Measurements from ENCODE around the gene GRIK4.

GRIK4 gene

GRCh38 chr11:120936356-120936755 is 424.8 kb downstream of the GRIK4 start:
- Mint-ChIP-seq H3K4me3 (no peak overlapping the region), H3K27ac (no peak overlapping the region), H3K36me3 (ENCODE audit: low read depth) (no peaks in the 10 kb centered on the region), H3K27me3 (peaks cover 27% of the 10 kb centered on the region), H3K9me3 (no peaks in the 10 kb centered on the region), H3K4me1 (ENCODE audit: low read depth) (no peaks in the 10 kb centered on the region)

DNA sequence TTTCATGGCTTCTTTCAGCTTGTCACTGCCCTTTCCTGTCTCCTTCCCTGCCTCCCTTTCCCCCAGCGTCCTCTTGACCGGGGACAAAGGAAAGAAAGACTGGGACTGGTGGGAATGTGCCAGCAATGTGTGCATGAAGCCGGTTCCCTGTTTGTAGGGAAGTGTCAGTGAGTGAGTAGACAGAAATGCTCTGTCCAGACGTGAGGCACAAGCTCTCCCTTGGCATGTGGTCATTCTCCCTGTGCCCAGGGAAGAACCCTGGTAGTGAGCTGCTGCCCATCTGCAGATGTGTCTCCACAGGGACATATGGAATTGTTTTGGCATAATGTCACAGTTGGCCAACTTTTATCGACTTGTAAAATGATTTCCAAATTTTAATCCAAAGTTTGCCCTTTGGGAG is 426.0 kb downstream of the GRIK4 start:
- no peaks in the 10 kb centered on the region for H3K4me1 Mint-ChIP-seq (ENCODE audit: low read depth)
- no peaks in the 10 kb centered on the region for H3K9me3 Mint-ChIP-seq
- H3K4me3 Mint-ChIP-seq: no peak overlapping the region
- peaks cover 27% of the 10 kb centered on the region for H3K27me3 Mint-ChIP-seq
- no peak overlapping the region for H3K27ac Mint-ChIP-seq
- H3K36me3 Mint-ChIP-seq (ENCODE audit: low read depth): no peaks in the 10 kb centered on the region

GRCh38 chr11:120938260-120938659 is 426.7 kb downstream of the GRIK4 start:
- H3K36me3 Mint-ChIP-seq (ENCODE audit: low read depth): no peaks in the 10 kb centered on the region
- no peaks in the 10 kb centered on the region for H3K9me3 Mint-ChIP-seq
- H3K4me3 Mint-ChIP-seq: no peak overlapping the region
- peaks cover 27% of the 10 kb centered on the region for H3K27me3 Mint-ChIP-seq
- H3K27ac Mint-ChIP-seq: no peak overlapping the region
- H3K4me1 Mint-ChIP-seq (ENCODE audit: low read depth): no peaks in the 10 kb centered on the region

GRCh38 chr11:120940160-120940848 is 428.8 kb downstream of the GRIK4 start:
- Mint-ChIP-seq H3K27me3 (peaks cover 27% of the 10 kb centered on the region), H3K27ac (no peak overlapping the region), H3K9me3 (peaks cover 10% of the 10 kb centered on the region), H3K36me3 (ENCODE audit: low read depth) (peaks cover 4% of the 10 kb centered on the region), H3K4me3 (no peak overlapping the region), H3K4me1 (ENCODE audit: low read depth) (no peaks in the 10 kb centered on the region)

GRCh38 chr11:120941000-120941399 is 429.5 kb downstream of the GRIK4 start:
- peaks cover 10% of the 10 kb centered on the region for H3K9me3 Mint-ChIP-seq
- no peak overlapping the region for H3K4me3 Mint-ChIP-seq
- H3K27me3 Mint-ChIP-seq: peaks cover 25% of the 10 kb centered on the region
- H3K4me1 Mint-ChIP-seq (ENCODE audit: low read depth): no peaks in the 10 kb centered on the region
- no peak overlapping the region for H3K27ac Mint-ChIP-seq
- peaks cover 4% of the 10 kb centered on the region for H3K36me3 Mint-ChIP-seq (ENCODE audit: low read depth)

GRCh38 chr11:120942701-120943100 is 431.2 kb downstream of the GRIK4 start:
- Mint-ChIP-seq H3K9me3 (peaks cover 10% of the 10 kb centered on the region), H3K4me3 (no peak overlapping the region), H3K4me1 (ENCODE audit: low read depth) (no peaks in the 10 kb centered on the region), H3K36me3 (ENCODE audit: low read depth) (peaks cover 4% of the 10 kb centered on the region), H3K27ac (no peak overlapping the region), H3K27me3 (peaks cover 24% of the 10 kb centered on the region)

DNA sequence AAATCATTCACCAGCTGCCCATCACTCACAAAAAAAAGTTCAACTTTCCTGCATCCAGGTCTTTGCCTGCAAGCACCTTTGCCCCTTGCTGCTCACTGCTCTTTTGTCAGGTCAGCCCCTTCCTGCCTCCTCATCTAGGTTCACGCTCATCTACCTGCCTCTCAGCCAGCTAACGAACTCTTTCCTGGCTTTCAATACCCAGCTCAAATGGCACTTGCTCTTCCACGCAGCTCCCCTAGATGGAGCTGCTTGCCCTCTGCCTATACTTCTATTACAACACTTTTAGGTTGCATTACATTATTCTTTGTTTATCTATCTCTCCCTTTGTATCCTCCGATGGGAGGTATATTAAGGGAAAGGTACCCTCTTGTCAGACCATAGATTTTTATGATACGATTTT is 433.5 kb downstream of the GRIK4 start:
- H3K9me3 Mint-ChIP-seq: peaks cover 10% of the 10 kb centered on the region
- peaks cover 4% of the 10 kb centered on the region for H3K36me3 Mint-ChIP-seq (ENCODE audit: low read depth)
- H3K27ac Mint-ChIP-seq: no peak overlapping the region
- H3K4me1 Mint-ChIP-seq (ENCODE audit: low read depth): no peaks in the 10 kb centered on the region
- H3K4me3 Mint-ChIP-seq: no peak overlapping the region
- peaks cover 23% of the 10 kb centered on the region for H3K27me3 Mint-ChIP-seq

GRCh38 chr11:120950880-120951279 is 439.3 kb downstream of the GRIK4 start:
- Mint-ChIP-seq H3K36me3 (ENCODE audit: low read depth) (no peaks in the 10 kb centered on the region), H3K9me3 (no peaks in the 10 kb centered on the region), H3K4me3 (no peak overlapping the region), H3K4me1 (ENCODE audit: low read depth) (peaks cover 7% of the 10 kb centered on the region), H3K27me3 (peaks cover 25% of the 10 kb centered on the region), H3K27ac (no peak overlapping the region)

DNA sequence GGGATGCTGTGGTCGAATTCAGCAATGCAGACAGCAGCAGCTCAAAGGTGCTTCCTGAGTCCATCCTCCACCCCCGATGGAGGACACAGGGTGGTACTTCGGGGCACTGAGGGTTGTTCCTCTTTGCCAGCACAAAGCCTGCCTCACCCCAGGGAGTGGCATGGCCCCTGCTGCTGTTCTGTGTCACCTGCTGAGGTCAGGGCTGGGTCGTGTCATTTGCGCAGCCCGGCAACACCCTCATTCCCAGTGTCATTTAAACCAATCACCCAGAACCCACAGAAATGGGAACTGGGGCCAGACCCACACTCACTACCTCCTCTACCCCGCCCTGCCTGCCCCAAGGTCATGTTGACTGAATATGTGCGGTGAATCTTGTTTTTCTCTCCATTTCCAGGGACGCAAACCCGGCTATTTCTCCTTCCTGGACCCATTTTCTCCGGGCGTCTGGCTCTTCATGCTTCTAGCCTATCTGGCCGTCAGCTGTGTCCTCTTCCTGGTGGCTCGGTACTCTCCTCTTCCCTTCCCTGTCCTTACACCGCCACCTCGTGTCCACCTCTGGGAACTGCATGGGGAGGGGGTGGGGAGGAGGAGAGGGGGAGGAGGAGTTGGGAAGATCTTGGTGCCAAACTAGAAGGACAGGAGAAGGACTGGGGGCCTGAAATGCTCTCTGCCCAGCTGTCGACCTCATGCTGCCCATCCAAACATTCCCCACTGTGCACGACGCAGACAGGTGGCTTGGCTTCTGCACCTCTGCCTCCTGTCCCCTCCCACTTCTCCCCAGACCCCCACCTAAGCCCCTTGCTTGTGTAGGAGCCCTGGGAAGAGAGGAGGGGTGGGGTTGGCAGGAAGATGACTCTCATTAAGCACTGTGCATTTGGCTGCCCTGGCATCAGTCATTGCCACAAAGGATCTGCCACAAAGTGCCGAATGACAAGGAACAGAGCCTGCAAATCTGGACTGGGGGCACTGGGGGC is 441.2 kb downstream of the GRIK4 start:
- Mint-ChIP-seq H3K9me3 (no peaks in the 10 kb centered on the region), H3K36me3 (ENCODE audit: low read depth) (no peaks in the 10 kb centered on the region), H3K4me3 (peak overlapping the region; percentile 32), H3K4me1 (ENCODE audit: low read depth) (peaks cover 19% of the 10 kb centered on the region), H3K27ac (peak overlapping the region; percentile 43), H3K27me3 (peaks cover 20% of the 10 kb centered on the region)

- H3K36me3 Mint-ChIP-seq (ENCODE audit: low read depth): no peaks in the 10 kb centered on the region
- H3K4me3 Mint-ChIP-seq: no peak overlapping the region
- no peaks in the 10 kb centered on the region for H3K9me3 Mint-ChIP-seq
- peaks cover 21% of the 10 kb centered on the region for H3K4me1 Mint-ChIP-seq (ENCODE audit: low read depth)
- H3K27me3 Mint-ChIP-seq: peaks cover 13% of the 10 kb centered on the region
- H3K27ac Mint-ChIP-seq: no peak overlapping the region
These were observed 442.8 kb downstream of the GRIK4 start for GRCh38 chr11:120954381-120954780.

GRCh38 chr11:120956710-120957495 is 445.4 kb downstream of the GRIK4 start:
- no peak overlapping the region for H3K27ac Mint-ChIP-seq
- no peaks in the 10 kb centered on the region for H3K36me3 Mint-ChIP-seq (ENCODE audit: low read depth)
- H3K4me1 Mint-ChIP-seq (ENCODE audit: low read depth): peaks cover 21% of the 10 kb centered on the region
- H3K4me3 Mint-ChIP-seq: no peak overlapping the region
- peaks cover 4% of the 10 kb centered on the region for H3K27me3 Mint-ChIP-seq
- H3K9me3 Mint-ChIP-seq: no peaks in the 10 kb centered on the region

GRCh38 chr11:120958185-120958584 is 446.6 kb downstream of the GRIK4 start:
- H3K27ac Mint-ChIP-seq: no peak overlapping the region
- peaks cover 14% of the 10 kb centered on the region for H3K4me1 Mint-ChIP-seq (ENCODE audit: low read depth)

DNA sequence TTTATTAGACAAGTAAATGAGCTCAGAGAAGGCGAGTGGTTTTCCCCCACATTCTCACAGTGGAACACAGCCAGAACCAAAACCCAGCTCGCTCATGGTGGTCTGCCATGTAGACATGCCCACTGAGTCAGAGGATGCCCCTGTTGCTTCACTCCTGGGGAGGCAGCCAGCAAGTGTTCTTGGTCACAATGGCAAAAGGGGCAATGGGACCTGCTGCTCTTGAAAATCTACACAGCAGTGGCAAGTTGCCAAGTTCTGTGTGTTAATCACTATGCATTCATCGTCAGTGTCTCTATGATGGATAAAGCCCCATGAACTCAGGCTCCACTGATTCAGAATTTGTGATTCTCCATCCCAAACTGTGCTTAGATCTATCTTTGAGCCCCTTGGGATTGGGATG is 447.6 kb downstream of the GRIK4 start:
- Mint-ChIP-seq H3K36me3 (ENCODE audit: low read depth) (no peaks in the 10 kb centered on the region), H3K9me3 (no peaks in the 10 kb centered on the region), H3K27ac (no peak overlapping the region), H3K4me3 (no peak overlapping the region), H3K27me3 (no peaks in the 10 kb centered on the region), H3K4me1 (ENCODE audit: low read depth) (peaks cover 14% of the 10 kb centered on the region)

More at GRCh38 chr11:120958185-120958584, 446.6 kb downstream of the GRIK4 start:
- Mint-ChIP-seq H3K4me3 (no peak overlapping the region), H3K27me3 (no peaks in the 10 kb centered on the region), H3K9me3 (no peaks in the 10 kb centered on the region), H3K36me3 (ENCODE audit: low read depth) (no peaks in the 10 kb centered on the region)

DNA sequence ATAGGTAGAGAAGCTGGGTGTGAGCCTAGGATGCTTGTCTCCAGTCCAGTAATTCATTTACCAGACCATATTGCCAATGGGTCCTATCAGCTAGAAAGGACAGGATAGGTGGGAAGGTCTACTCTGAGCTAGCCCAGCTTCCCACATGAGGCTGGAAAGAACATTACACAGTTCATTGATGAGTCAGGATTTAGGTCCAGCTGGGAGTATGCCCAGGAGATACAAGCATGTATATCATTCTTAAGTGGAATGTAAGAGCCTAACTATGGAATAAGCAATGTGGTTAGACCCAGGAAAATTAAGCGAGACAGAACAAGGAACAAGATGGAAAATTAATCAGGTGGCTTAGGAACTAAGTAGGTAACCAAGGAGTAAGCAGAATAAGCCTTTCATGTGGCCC is 453.3 kb downstream of the GRIK4 start:
- Mint-ChIP-seq H3K36me3 (ENCODE audit: low read depth) (no peaks in the 10 kb centered on the region), H3K4me1 (ENCODE audit: low read depth) (no peaks in the 10 kb centered on the region), H3K4me3 (no peak overlapping the region), H3K27me3 (no peaks in the 10 kb centered on the region), H3K27ac (no peak overlapping the region), H3K9me3 (no peaks in the 10 kb centered on the region)

DNA sequence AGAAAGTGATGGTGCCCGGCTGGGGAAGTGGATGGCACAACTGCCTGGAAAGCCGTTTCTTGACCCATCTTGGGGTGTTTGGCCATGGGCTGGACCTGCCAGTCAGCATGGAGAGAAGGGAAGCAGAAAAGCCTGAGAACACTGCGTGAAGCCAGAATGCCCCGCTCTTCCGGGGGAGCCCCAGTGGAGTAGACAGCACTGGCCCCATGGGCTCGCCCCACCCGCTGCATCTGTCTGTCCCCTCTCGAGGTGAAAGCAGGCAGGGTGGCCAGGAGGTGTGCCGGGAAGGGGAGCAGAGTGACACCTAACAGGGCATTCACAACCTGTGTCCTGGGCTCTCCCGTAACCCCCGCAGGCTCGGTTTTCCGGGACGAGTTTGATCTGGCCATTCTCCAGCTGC is 455.3 kb downstream of the GRIK4 start:
- Mint-ChIP-seq H3K9me3 (no peaks in the 10 kb centered on the region), H3K4me1 (ENCODE audit: low read depth) (no peaks in the 10 kb centered on the region), H3K27ac (no peak overlapping the region), H3K36me3 (ENCODE audit: low read depth) (no peaks in the 10 kb centered on the region), H3K4me3 (no peak overlapping the region), H3K27me3 (peaks cover 3% of the 10 kb centered on the region)
